Lower leg skin (tissue), 3 donors: ENCODE data around the gene FAM3D.

Source experiments
- POLR2A ChIP-seq, 2 donors: fragments of 450-650 bp; IDR thresholded peaks; one replicate each; pipeline ENCODE4 v1.6.1; 2016 to 2017; ENCODE audit warnings: antibody characterized with exemption in 2 of 2, mild to moderate bottlenecking in 1 of 2, moderate library complexity in 1 of 2
- TF ChIP-seq, protein P1 (sequence below), 3 donors: fragments of 450-650 bp; IDR thresholded peaks; one replicate each; pipeline ENCODE4 v1.5.1; 2016; ENCODE audit warnings: antibody characterized with exemption in 3 of 3, mild to moderate bottlenecking in 3 of 3, moderate library complexity in 2 of 3

DNA sequence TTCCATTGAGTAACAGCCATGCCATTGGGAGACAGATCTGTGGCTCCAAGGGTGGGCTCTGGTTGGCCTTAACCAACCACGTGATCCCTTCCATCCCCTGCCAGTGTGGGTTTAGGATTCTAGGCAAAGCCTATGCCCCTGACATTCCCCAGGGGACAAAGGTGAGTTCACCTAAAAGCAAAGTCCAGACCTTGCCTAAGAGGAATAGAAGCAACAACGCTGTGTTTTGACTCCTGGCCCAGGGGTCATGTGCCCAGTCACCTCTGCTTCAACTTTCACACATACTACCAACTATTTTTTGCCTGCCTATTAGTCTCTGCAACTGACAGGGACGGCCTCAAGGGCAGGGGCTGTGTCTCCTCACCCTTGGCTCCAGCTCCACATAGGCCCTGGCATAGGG lies 42.0 kb downstream of the FAM3D start:
- TF ChIP-seq, protein P1, sequence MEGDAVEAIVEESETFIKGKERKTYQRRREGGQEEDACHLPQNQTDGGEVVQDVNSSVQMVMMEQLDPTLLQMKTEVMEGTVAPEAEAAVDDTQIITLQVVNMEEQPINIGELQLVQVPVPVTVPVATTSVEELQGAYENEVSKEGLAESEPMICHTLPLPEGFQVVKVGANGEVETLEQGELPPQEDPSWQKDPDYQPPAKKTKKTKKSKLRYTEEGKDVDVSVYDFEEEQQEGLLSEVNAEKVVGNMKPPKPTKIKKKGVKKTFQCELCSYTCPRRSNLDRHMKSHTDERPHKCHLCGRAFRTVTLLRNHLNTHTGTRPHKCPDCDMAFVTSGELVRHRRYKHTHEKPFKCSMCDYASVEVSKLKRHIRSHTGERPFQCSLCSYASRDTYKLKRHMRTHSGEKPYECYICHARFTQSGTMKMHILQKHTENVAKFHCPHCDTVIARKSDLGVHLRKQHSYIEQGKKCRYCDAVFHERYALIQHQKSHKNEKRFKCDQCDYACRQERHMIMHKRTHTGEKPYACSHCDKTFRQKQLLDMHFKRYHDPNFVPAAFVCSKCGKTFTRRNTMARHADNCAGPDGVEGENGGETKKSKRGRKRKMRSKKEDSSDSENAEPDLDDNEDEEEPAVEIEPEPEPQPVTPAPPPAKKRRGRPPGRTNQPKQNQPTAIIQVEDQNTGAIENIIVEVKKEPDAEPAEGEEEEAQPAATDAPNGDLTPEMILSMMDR (IDR thresholded peaks at IDR 0.05) = no peak
- no peak for TF ChIP-seq POLR2A (IDR thresholded peaks at IDR 0.05)
